Testis (tissue), 2 donors: Measurements from ENCODE around the gene MRM2.

Experiments
- POLR2A ChIP-seq: fragments of 450-650 bp; IDR thresholded peaks from one replicate; pipeline ENCODE4 v1.6.1; 2017; ENCODE audit warnings: antibody characterized with exemption, mild to moderate bottlenecking, moderate library complexity
- TF ChIP-seq, protein P1 (sequence below), 3 experiments: fragments of 450-650 bp in 2 of 3; fragments of 200-600 bp in 1 of 3; sonication (generic) in 1 of 3; IDR thresholded peaks; one replicate each; pipeline ENCODE4 v1.5.1; 2016 to 2019; ENCODE audit warnings: antibody characterized with exemption in 3 of 3, mild to moderate bottlenecking in 2 of 3, moderate library complexity in 1 of 3

DNA sequence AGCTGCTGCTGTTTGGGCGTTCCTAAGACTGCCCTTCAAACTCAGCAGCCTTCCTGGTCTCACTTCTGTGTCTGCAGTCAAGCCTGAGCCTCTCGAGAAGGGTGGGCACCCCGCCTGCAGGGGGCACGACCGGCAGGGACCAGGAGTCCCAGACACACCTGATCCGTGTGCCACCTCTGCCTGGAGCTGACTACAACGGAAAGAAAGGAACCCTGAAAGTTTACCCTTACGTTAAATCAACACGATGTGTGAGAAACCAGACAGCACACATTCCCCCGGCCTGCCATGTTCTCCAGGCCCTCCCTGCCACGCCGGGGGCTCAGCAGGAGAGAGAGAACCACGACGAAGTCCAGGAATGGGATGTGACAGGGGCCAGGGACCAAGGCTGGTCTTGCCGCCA is 14.3 kb downstream of the MRM2 start:
- TF ChIP-seq, protein P1, sequence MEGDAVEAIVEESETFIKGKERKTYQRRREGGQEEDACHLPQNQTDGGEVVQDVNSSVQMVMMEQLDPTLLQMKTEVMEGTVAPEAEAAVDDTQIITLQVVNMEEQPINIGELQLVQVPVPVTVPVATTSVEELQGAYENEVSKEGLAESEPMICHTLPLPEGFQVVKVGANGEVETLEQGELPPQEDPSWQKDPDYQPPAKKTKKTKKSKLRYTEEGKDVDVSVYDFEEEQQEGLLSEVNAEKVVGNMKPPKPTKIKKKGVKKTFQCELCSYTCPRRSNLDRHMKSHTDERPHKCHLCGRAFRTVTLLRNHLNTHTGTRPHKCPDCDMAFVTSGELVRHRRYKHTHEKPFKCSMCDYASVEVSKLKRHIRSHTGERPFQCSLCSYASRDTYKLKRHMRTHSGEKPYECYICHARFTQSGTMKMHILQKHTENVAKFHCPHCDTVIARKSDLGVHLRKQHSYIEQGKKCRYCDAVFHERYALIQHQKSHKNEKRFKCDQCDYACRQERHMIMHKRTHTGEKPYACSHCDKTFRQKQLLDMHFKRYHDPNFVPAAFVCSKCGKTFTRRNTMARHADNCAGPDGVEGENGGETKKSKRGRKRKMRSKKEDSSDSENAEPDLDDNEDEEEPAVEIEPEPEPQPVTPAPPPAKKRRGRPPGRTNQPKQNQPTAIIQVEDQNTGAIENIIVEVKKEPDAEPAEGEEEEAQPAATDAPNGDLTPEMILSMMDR (IDR thresholded peaks at IDR 0.05): no peak
- no peak for TF ChIP-seq POLR2A
